Suprapubic skin (tissue), 4 donors: ENCODE measurements around the gene CA9. TPM values are rescaled to one million over a fixed set of nuclear protein-coding genes. Genes with fewer than 3 reads are reported as not detected.

Source experiments
- DNase-seq, 2 donors: peaks; one replicate each; pipeline ENCODE4 v3.0.0-alpha.2; 2019; ENCODE audit warnings: low spot score in 2 of 2
- H3K27ac ChIP-seq: fragments of 200-600 bp; sonication (generic); one replicate; pipeline ENCODE4 v1.5.1; 2019
- H3K27me3 ChIP-seq: fragments of 200-600 bp; sonication (generic); one replicate; pipeline ENCODE4 v1.5.1; 2019
- H3K36me3 ChIP-seq: fragments of 200-600 bp; sonication (generic); one replicate; pipeline ENCODE4 v1.5.1; 2019
- H3K4me1 ChIP-seq: fragments of 200-600 bp; sonication (generic); one replicate; pipeline ENCODE4 v1.5.1; 2019
- H3K4me3 ChIP-seq: fragments of 200-600 bp; sonication (generic); one replicate; pipeline ENCODE4 v1.5.1; 2019; ENCODE audit warnings: mild to moderate bottlenecking
- H3K9me3 ChIP-seq: fragments of 200-600 bp; sonication (generic); one replicate; pipeline ENCODE4 v1.5.1; 2019
- EP300 ChIP-seq: sonication (generic); formaldehyde crosslinking; IDR thresholded peaks from one replicate; pipeline ENCODE4 v1.6.1; 2017; ENCODE audit warnings: antibody characterized with exemption
- POLR2A ChIP-seq, 2 donors: fragments of 450-650 bp; IDR thresholded peaks; one replicate each; pipeline ENCODE4 v1.6.1; 2017; ENCODE audit warnings: antibody characterized with exemption in 2 of 2, mild to moderate bottlenecking in 2 of 2, moderate library complexity in 2 of 2
- POLR2AphosphoS5 ChIP-seq, 3 donors: sonication (generic); formaldehyde crosslinking; IDR thresholded peaks; one replicate each; pipeline ENCODE4 v1.6.1; 2017; ENCODE audit warnings: antibody characterized with exemption in 3 of 3
- WGBS: methylation state at CpG from one replicate; pipeline ENCODE4 v1.1.5; 2018; 5-methylcytosine and 5-hydroxymethylcytosine counted together
- total RNA-seq, 4 donors: library from RNA; depleted of rRNA; stranded (reverse); fragments of >200 nt; gene quantifications; one replicate each; pipeline ENCODE4 v1.1.0, GENCODE V29; 2016
- TF ChIP-seq, protein P1 (sequence below), 2 donors: fragments of 200-600 bp in 1 of 2; fragments of 450-650 bp in 1 of 2; sonication (generic) in 1 of 2; IDR thresholded peaks; one replicate each; pipeline ENCODE4 v1.5.1; 2016 to 2019; ENCODE audit warnings: antibody characterized with exemption in 2 of 2, mild to moderate bottlenecking in 1 of 2, moderate library complexity in 1 of 2

Gene CA9
- total RNA-seq: 1 to 10 TPM in 3 of 4 donors, not detected in 1; 2.1 to 5.7 (median 2.8) TPM

DNA sequence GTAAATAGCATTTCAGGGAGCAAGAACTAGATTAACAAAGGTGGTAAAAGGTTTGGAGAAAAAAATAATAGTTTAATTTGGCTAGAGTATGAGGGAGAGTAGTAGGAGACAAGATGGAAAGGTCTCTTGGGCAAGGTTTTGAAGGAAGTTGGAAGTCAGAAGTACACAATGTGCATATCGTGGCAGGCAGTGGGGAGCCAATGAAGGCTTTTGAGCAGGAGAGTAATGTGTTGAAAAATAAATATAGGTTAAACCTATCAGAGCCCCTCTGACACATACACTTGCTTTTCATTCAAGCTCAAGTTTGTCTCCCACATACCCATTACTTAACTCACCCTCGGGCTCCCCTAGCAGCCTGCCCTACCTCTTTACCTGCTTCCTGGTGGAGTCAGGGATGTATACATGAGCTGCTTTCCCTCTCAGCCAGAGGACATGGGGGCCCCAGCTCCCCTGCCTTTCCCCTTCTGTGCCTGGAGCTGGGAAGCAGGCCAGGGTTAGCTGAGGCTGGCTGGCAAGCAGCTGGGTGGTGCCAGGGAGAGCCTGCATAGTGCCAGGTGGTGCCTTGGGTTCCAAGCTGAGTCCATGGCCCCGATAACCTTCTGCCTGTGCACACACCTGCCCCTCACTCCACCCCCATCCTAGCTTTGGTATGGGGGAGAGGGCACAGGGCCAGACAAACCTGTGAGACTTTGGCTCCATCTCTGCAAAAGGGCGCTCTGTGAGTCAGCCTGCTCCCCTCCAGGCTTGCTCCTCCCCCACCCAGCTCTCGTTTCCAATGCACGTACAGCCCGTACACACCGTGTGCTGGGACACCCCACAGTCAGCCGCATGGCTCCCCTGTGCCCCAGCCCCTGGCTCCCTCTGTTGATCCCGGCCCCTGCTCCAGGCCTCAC is at the start of gene CA9:
Gene CA9, plus strand, starts transcription at position 797 of the 893 bp plus-strand sequence. Its CDS starts 32 bp downstream, at position 829.
- H3K4me3 ChIP-seq: no peak within 1 kb of the TSS
- TF ChIP-seq, protein P1, sequence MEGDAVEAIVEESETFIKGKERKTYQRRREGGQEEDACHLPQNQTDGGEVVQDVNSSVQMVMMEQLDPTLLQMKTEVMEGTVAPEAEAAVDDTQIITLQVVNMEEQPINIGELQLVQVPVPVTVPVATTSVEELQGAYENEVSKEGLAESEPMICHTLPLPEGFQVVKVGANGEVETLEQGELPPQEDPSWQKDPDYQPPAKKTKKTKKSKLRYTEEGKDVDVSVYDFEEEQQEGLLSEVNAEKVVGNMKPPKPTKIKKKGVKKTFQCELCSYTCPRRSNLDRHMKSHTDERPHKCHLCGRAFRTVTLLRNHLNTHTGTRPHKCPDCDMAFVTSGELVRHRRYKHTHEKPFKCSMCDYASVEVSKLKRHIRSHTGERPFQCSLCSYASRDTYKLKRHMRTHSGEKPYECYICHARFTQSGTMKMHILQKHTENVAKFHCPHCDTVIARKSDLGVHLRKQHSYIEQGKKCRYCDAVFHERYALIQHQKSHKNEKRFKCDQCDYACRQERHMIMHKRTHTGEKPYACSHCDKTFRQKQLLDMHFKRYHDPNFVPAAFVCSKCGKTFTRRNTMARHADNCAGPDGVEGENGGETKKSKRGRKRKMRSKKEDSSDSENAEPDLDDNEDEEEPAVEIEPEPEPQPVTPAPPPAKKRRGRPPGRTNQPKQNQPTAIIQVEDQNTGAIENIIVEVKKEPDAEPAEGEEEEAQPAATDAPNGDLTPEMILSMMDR (IDR thresholded peaks at IDR 0.05): no peak
- no peak for TF ChIP-seq EP300
- no peak for TF ChIP-seq POLR2AphosphoS5 (IDR thresholded peaks at IDR 0.05)
- no peak for TF ChIP-seq POLR2A (IDR thresholded peaks at IDR 0.05)
- WGBS: 43% methylated on average over 10 of the region's 10 CpGs
- DNase-seq: no peak
- no peaks in the 10 kb centered on the region for H3K9me3 ChIP-seq
- no peak within 1 kb of the TSS for H3K27ac ChIP-seq
- peaks cover 12% of the 10 kb centered on the region for H3K4me1 ChIP-seq
- H3K27me3 ChIP-seq: no peaks in the 10 kb centered on the region
- no peaks in the 10 kb centered on the region for H3K36me3 ChIP-seq

DNA sequence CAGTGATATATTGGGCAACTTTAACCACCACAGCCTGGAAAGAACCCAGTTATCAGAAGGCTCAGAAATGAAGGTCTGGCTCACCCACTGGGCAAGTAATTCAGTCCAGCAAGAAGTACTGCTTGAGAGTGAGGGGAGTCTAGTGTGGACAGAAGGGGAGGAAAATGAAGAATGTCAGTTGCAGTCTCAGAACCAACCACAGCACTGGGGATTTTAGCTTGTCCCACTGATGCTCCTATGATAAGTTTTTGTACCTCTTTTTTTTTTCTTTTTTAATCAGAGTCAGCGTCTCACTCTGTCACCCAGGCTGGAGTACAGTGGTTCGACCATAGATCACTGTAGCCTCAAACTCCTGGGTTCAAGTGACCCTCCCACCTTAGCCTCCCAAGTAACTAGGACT is 46.2 kb upstream of the CA9 start:
- Histone ChIP-seq H3K4me3 (no peak overlapping the region), H3K27me3 (no peaks in the 10 kb centered on the region), H3K27ac (no peak overlapping the region), H3K4me1 (no peaks in the 10 kb centered on the region), H3K9me3 (no peaks in the 10 kb centered on the region), H3K36me3 (no peaks in the 10 kb centered on the region)
- DNase-seq: no peak
- TF ChIP-seq, protein P1 (IDR thresholded peaks at IDR 0.05): no peak
- TF ChIP-seq POLR2A (IDR thresholded peaks at IDR 0.05) (no peak), POLR2AphosphoS5 (IDR thresholded peaks at IDR 0.05) (no peak), EP300 (no peak)
- WGBS: 81% methylated on average over 2 of the region's 2 CpGs

- TF ChIP-seq, protein P1 (IDR thresholded peaks at IDR 0.05): no peak
- TF ChIP-seq POLR2A (IDR thresholded peaks at IDR 0.05): no peak
- no peak for TF ChIP-seq POLR2AphosphoS5 (IDR thresholded peaks at IDR 0.05)
- Histone ChIP-seq H3K4me1 (no peaks in the 10 kb centered on the region), H3K27ac (no peak overlapping the region), H3K9me3 (no peaks in the 10 kb centered on the region), H3K36me3 (no peaks in the 10 kb centered on the region), H3K27me3 (no peaks in the 10 kb centered on the region), H3K4me3 (no peak overlapping the region)
- WGBS: 94% methylated on average over 6 of the region's 6 CpGs
- DNase-seq: peak in 1 of 2 donors; percentile 24
Observed at GRCh38 chr9:35628389-35628991, 45.2 kb upstream of the CA9 start.

DNA sequence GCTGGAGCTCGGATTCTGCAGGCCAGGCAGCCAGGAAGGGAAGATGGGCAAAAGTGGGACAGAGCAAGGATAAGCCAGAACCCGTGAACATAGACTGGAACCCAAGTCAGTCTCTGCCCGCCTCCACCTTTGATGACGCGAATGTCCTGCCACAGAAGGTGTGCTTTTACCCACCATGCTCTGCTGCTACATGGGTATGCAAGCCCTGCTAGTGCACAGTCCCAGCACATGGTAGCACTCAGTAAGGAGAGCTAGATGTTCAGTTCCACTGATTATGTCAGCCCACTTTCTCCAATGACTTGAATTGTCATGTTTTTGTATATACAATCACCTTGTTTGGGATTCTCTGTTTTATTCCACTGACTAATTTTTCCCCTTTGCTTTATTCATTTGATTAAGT is 44.1 kb upstream of the CA9 start:
- TF ChIP-seq POLR2A (IDR thresholded peaks at IDR 0.05) (no peak), POLR2AphosphoS5 (IDR thresholded peaks at IDR 0.05) (no peak), EP300 (no peak)
- TF ChIP-seq, protein P1 (IDR thresholded peaks at IDR 0.05): no peak
- H3K4me3 ChIP-seq: no peak overlapping the region
- no peaks in the 10 kb centered on the region for H3K27me3 ChIP-seq
- peak in 1 of 2 donors; percentile 16 for DNase-seq
- 92% methylated on average over 5 of the region's 5 CpGs for WGBS
- no peaks in the 10 kb centered on the region for H3K4me1 ChIP-seq
- no peaks in the 10 kb centered on the region for H3K9me3 ChIP-seq
- no peaks in the 10 kb centered on the region for H3K36me3 ChIP-seq
- H3K27ac ChIP-seq: no peak overlapping the region

GRCh38 chr9:35635730-35636129 is 38.0 kb upstream of the CA9 start:
- H3K27ac ChIP-seq: no peak overlapping the region

More at GRCh38 chr9:35635730-35636129, 38.0 kb upstream of the CA9 start:
- Histone ChIP-seq H3K27me3 (no peaks in the 10 kb centered on the region), H3K36me3 (no peaks in the 10 kb centered on the region), H3K9me3 (no peaks in the 10 kb centered on the region), H3K4me3 (no peak overlapping the region), H3K4me1 (no peaks in the 10 kb centered on the region)
- DNase-seq: no peak
- TF ChIP-seq POLR2A (IDR thresholded peaks at IDR 0.05): no peak
- no peak for TF ChIP-seq EP300
- no peak for TF ChIP-seq POLR2AphosphoS5 (IDR thresholded peaks at IDR 0.05)
- TF ChIP-seq, protein P1 (IDR thresholded peaks at IDR 0.05): no peak
